NT2/D1 (cell line): ENCODE data around the gene C9orf153.

Source experiments
- DNase-seq: peaks from one replicate; pipeline ENCODE4 v3.0.0-alpha.2; 2011; ENCODE audit warnings: low read depth, low spot score
- H3K27me3 ChIP-seq: 2 replicates; pipeline ENCODE4 v1.6.0; 2011; ENCODE audit warnings: mild to moderate bottlenecking; ENCODE audit not compliant: insufficient read length, insufficient read depth
- H3K36me3 ChIP-seq: 2 replicates; pipeline ENCODE4 v1.6.1; 2011; ENCODE audit warnings: mild to moderate bottlenecking, low read length, mixed read lengths; ENCODE audit not compliant: insufficient read depth, insufficient read length
- H3K4me1 ChIP-seq: 2 replicates; pipeline ENCODE4 v1.5.1; 2011; ENCODE audit not compliant: insufficient read depth, insufficient read length
- H3K4me3 ChIP-seq: 2 replicates; pipeline ENCODE4 v1.5.1; 2011; ENCODE audit warnings: low read depth; ENCODE audit not compliant: insufficient read length
- H3K9ac ChIP-seq: 2 replicates; pipeline ENCODE4 v1.6.0; 2011; ENCODE audit warnings: low read depth; ENCODE audit not compliant: insufficient read length
- H3K9me3 ChIP-seq: 2 replicates; pipeline ENCODE4 v1.5.1; 2011; ENCODE audit warnings: mild to moderate bottlenecking, low read length; ENCODE audit not compliant: insufficient read depth
- SUZ12 ChIP-seq: IDR thresholded peaks from 2 replicates; pipeline ENCODE4 v1.6.1; 2011; ENCODE audit not compliant: insufficient read length, insufficient read depth; ENCODE audit errors: extremely low read depth
- YY1 ChIP-seq: IDR thresholded peaks from 2 replicates; pipeline ENCODE4 v1.6.1; 2011; ENCODE audit not compliant: insufficient read length, insufficient read depth
- ZNF274 ChIP-seq: IDR thresholded peaks from 2 replicates; pipeline ENCODE4 v1.6.1; 2011; ENCODE audit warnings: mild to moderate bottlenecking, low read depth, low read length

The C9orf153 gene

GRCh38 chr9:86187121-86187520 lies 72.3 kb downstream of the C9orf153 start:
- TF ChIP-seq SUZ12 (no peak), YY1 (no peak)
- DNase-seq: peak; percentile 84
- Histone ChIP-seq H3K36me3 (no peaks in the 10 kb centered on the region), H3K9me3 (0 out of 2 replicates have a peak, but pooled peaks cover 2% of the 10 kb centered on the region), H3K4me1 (peaks cover 6% of the 10 kb centered on the region), H3K4me3 (no peak overlapping the region), H3K27me3 (no peaks in the 10 kb centered on the region), H3K9ac (no peak overlapping the region)

- Histone ChIP-seq H3K27me3 (no peaks in the 10 kb centered on the region), H3K36me3 (no peaks in the 10 kb centered on the region), H3K9me3 (no peaks in the 10 kb centered on the region), H3K4me3 (no peak overlapping the region), H3K4me1 (peaks cover 6% of the 10 kb centered on the region), H3K9ac (no peak overlapping the region)
- DNase-seq: no peak
- TF ChIP-seq ZNF274 (no peak), YY1 (no peak), SUZ12 (no peak)
Observed at GRCh38 chr9:86186696-86187095, 72.8 kb downstream of the C9orf153 start.

DNA sequence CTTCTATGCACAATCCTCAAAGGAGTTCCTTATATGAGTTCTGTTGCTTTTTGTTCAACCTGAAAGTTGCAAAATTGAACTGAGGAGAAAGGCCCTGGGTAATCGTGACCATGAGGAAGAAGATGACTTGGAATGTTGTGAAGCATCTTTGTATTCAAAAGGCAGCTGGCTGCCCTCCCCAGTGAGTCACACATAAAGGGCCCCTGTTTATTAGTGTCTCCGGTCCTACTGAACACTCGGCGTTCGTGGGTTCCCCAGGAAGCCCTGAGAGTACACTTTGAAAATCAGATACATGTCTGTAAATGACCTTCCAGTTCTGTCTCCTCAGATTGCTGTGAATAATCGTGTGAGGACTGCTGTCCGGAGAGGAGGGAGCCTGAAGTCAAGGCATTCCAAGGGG lies 73.6 kb downstream of the C9orf153 start:
- Histone ChIP-seq H3K27me3 (no peaks in the 10 kb centered on the region), H3K9me3 (no peaks in the 10 kb centered on the region), H3K4me3 (no peak overlapping the region), H3K9ac (no peak overlapping the region), H3K4me1 (peaks cover 6% of the 10 kb centered on the region), H3K36me3 (no peaks in the 10 kb centered on the region)
- no peak for DNase-seq
- TF ChIP-seq SUZ12 (no peak), ZNF274 (no peak), YY1 (no peak)

DNA sequence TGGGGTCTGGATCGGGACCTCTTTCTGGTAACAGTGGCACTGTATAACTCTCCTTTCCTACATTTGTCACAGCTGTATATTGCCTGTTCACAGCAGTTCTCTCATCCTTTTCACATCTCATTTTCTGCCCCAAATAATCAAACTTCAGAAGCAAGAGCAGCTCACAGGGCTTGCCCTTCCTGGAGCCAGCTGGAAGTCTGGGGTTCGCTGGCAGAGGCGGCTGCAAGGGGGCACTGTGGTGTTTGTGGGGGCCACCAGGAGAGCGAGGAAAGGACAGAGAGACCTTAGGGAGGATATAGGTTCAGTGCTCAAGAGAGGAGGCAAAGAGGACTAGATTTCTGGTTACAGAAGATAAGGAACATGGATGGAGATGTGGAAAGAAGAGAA lies 75.3 kb downstream of the C9orf153 start:
- Histone ChIP-seq H3K4me3 (no peak overlapping the region), H3K4me1 (peaks cover 17% of the 10 kb centered on the region), H3K36me3 (no peaks in the 10 kb centered on the region), H3K9me3 (no peaks in the 10 kb centered on the region), H3K27me3 (no peaks in the 10 kb centered on the region), H3K9ac (no peak overlapping the region)
- DNase-seq: no peak
- TF ChIP-seq SUZ12: no peak

- Histone ChIP-seq H3K9me3 (no peaks in the 10 kb centered on the region), H3K27me3 (no peaks in the 10 kb centered on the region), H3K4me3 (no peak overlapping the region), H3K4me1 (peaks cover 17% of the 10 kb centered on the region), H3K9ac (no peak overlapping the region), H3K36me3 (no peaks in the 10 kb centered on the region)
- no peak for DNase-seq
- no peak for TF ChIP-seq YY1
- no peak for TF ChIP-seq SUZ12
Observed at GRCh38 chr9:86183229-86184137, 76.0 kb downstream of the C9orf153 start.

- peak; percentile 63 for DNase-seq
- no peaks in the 10 kb centered on the region for H3K27me3 ChIP-seq
- no peak overlapping the region for H3K9ac ChIP-seq
- H3K36me3 ChIP-seq: no peaks in the 10 kb centered on the region
- TF ChIP-seq ZNF274 (no peak), SUZ12 (no peak), YY1 (no peak)
- H3K4me1 ChIP-seq: peaks cover 14% of the 10 kb centered on the region
- no peak overlapping the region for H3K4me3 ChIP-seq
- H3K9me3 ChIP-seq: no peaks in the 10 kb centered on the region
Observed at GRCh38 chr9:86181379-86182315, 77.8 kb downstream of the C9orf153 start.

GRCh38 chr9:86178503-86178902 lies 81.0 kb downstream of the C9orf153 start:
- no peak for DNase-seq
- TF ChIP-seq ZNF274 (no peak), SUZ12 (no peak), YY1 (no peak)
- Histone ChIP-seq H3K27me3 (no peaks in the 10 kb centered on the region), H3K4me1 (peaks cover 14% of the 10 kb centered on the region), H3K9ac (no peak overlapping the region), H3K4me3 (no peak overlapping the region), H3K36me3 (no peaks in the 10 kb centered on the region), H3K9me3 (no peaks in the 10 kb centered on the region)
